GM19463 (cell line): ENCODE measurements around the gene AGTR1.
A peak's percentile ranks its signal among the peaks of the same experiment; 100 is the strongest.
"Not testable (repeated sequence)": the region's sequence is repeated elsewhere in the genome, so short reads cannot be mapped to it uniquely, and the experiment has no call there.

ENCODE experiments used
- ATAC-seq: cut with Tn5 transposase; IDR thresholded peaks from one replicate; pipeline ENCODE4 v1.9.1; 2021; ENCODE audit warnings: mild to moderate bottlenecking, moderate library complexity; ENCODE audit not compliant: unreplicated experiment

Gene AGTR1

GRCh38 chr3:148717885-148718561 is 20.3 kb downstream of the AGTR1 start:
- no peak for ATAC-seq

GRCh38 chr3:148718982-148719862 is 21.5 kb downstream of the AGTR1 start:
- no peak for ATAC-seq

GRCh38 chr3:148720873-148721272 is 23.2 kb downstream of the AGTR1 start:
- no peak for ATAC-seq

- ATAC-seq = no peak
Measured at GRCh38 chr3:148723631-148724030, 25.9 kb downstream of the AGTR1 start.

- ATAC-seq = peak; percentile 90
Measured at GRCh38 chr3:148727231-148727630, 29.5 kb downstream of the AGTR1 start.

- ATAC-seq = no peak
Measured at GRCh38 chr3:148728753-148729152, 31.1 kb downstream of the AGTR1 start.

GRCh38 chr3:148729476-148730055 is 31.9 kb downstream of the AGTR1 start:
- ATAC-seq = no peak

GRCh38 chr3:148730676-148731075 is 33.0 kb downstream of the AGTR1 start:
- no peak for ATAC-seq

- no peak for ATAC-seq
Measured at GRCh38 chr3:148735597-148735996, 37.9 kb downstream of the AGTR1 start.

GRCh38 chr3:148736086-148736485 is 38.4 kb downstream of the AGTR1 start:
- ATAC-seq = no peak

GRCh38 chr3:148737104-148737530 is 39.4 kb downstream of the AGTR1 start:
- ATAC-seq = no peak

- ATAC-seq = no peak
Measured at GRCh38 chr3:148739720-148740119, 42.0 kb downstream of the AGTR1 start.

- no peak for ATAC-seq
Measured at GRCh38 chr3:148740291-148740690, 42.6 kb downstream of the AGTR1 start.

GRCh38 chr3:148741219-148741618 is 43.5 kb downstream of the AGTR1 start:
- ATAC-seq = no peak

- ATAC-seq = no peak
Measured at GRCh38 chr3:148742118-148742517, 44.4 kb downstream of the AGTR1 start.

- ATAC-seq = no peak
Measured at GRCh38 chr3:148746053-148746452, 48.4 kb downstream of the AGTR1 start.

GRCh38 chr3:148748283-148748682 is 50.6 kb downstream of the AGTR1 start:
- ATAC-seq = no peak

GRCh38 chr3:148750296-148750695 is 52.6 kb downstream of the AGTR1 start:
- ATAC-seq = no peak

- ATAC-seq = no peak
Measured at GRCh38 chr3:148751461-148751860, 53.8 kb downstream of the AGTR1 start.

- ATAC-seq = not testable (repeated sequence)
Measured at GRCh38 chr3:148753385-148753784, 55.7 kb downstream of the AGTR1 start.

GRCh38 chr3:148755570-148755969 is 57.9 kb downstream of the AGTR1 start:
- ATAC-seq = no peak

- ATAC-seq = no peak
Measured at GRCh38 chr3:148756311-148756710, 58.6 kb downstream of the AGTR1 start.
